GM19023 (cell line): ENCODE measurements around the gene GOLGA6L25.
"Not testable (repeated sequence)": the region's sequence is repeated elsewhere in the genome, so short reads cannot be mapped to it uniquely, and the experiment has no call there.

ENCODE experiments used
- ATAC-seq: cut with Tn5 transposase; IDR thresholded peaks from one replicate; pipeline ENCODE4 v1.9.1; 2021; ENCODE audit warnings: mild to moderate bottlenecking, moderate library complexity; ENCODE audit not compliant: unreplicated experiment

The GOLGA6L25 gene

GRCh38 chr15:28553268-28553667, at the start of gene GOLGA6L25:
GOLGA6L25 (plus strand) TSS chr15:28553568; CDS start chr15:28553629, 61 bp downstream.
- ATAC-seq: not testable (repeated sequence)

- not testable (repeated sequence) for ATAC-seq
These were observed 45.0 kb upstream of the GOLGA6L25 start for GRCh38 chr15:28508217-28508889.

- ATAC-seq: not testable (repeated sequence)
These were observed 39.2 kb upstream of the GOLGA6L25 start for GRCh38 chr15:28514128-28514527.

GRCh38 chr15:28515208-28515607, 38.2 kb upstream of the GOLGA6L25 start:
- not testable (repeated sequence) for ATAC-seq

DNA sequence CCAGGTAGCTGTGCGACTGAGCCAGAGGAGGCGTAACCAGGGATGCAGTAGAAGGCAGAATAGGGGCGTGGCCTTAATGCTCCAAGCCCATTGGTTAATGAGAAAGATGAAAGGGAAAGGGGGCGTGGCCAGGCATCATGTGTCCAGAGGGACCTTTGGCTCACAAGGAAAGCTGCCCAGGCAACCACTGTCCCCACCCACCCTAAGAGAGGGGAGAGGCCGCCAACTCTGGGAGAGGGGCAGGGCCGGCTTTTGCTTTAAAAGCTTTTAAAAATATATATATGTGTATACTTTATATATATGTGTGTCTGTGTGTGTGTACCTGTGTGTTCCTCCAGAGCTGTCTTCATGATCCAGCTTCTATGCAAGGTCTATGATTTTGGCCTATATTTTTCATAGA, 20.4 kb upstream of the GOLGA6L25 start, which contains the start of gene GOLGA8G:
Gene GOLGA8G (minus strand): TSS at position 18 of the 400 bp plus-strand sequence. CDS start 62 bp downstream, outside the sequence.
- not testable (repeated sequence) for ATAC-seq

DNA sequence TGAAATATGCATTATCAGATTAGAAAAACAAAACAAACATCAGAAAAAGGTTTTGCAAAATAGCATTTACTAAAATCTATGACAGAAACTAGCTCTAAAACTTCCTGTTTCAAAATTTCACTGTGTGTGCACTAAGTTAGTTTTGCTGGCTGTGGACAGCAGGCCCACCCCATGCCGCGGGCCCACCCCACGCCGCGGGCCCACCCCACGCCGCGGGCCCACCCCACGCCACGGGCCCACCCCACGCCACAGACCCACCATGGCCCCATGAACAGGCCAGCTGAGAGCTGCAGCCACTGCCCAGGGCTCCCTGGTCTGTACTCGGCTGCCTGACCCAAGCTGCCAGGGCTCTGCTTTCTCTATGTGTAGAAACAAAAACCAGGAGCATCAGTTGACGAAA, 20.0 kb downstream of the GOLGA6L25 start:
- ATAC-seq: not testable (repeated sequence)

DNA sequence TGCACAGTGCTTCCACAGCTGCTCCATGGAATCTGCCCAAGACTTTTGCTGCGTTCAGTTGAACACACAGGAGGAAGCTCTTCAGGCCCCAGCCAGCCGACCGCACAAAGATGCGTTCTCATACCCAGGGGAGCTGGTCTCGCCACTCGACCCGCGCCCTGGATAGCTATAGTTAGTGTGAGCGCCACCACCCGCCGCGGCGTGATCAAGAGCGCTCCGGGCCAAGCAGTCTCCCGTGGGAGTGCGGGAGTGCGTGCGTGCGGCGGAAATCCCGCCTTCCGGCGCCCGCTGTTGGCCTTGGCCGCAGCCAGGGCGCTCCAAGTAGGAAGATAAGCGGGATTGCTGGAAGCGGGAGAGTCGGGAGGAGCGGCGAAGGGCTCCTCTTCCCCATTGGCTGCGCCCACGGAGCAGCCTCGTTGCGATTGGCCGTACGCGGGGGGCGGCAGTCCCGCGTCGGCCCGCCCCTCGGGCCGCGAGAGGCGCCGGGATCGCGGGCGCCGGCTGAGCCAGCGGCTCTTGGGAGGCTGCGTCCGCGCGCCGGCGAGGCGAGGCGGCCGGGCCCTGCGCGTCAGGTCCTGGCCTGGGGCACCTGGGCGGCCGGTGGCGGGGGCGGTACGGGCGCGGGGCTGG, 35.7 kb downstream of the GOLGA6L25 start:
- peak; percentile 67 for ATAC-seq

DNA sequence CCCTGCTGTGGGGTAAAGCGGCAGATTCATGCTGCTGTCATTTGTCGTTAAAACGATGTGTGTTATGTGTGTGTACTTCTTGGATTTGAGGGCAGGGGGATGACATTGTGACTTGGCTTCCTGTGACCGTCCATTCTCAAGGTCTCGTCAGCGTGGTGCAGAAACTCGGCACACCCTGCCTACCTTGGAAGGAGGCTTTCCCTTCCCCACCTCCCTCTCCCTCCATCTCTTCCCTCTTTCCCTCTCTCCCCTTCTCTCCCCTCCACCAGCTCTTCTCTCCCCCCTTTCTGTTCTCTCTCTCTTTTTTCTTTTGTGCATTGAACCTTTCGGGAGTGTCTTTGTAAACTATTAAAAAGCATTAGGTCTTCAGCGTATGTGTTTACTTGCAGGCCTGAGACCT, 36.4 kb downstream of the GOLGA6L25 start:
- ATAC-seq: not testable (repeated sequence)

DNA sequence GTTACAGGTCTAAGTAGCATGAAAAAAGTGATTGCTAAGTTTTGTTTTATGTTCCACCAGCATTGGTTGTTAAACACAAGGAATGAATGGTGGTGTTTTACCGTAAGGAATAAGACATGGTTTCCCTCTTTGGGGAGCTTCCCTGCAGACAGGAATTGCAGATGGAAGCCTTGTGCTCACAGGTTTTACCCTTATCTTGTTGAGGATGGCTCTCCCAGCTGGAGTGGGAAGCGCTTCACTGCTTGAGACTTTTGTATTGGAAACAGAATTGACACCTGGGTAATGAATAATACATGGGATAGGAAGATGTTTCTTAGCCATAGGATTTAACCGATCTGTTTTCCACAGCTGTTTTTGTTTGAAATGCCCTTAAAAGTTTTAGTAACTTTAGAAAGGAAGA, 39.0 kb downstream of the GOLGA6L25 start:
- not testable (repeated sequence) for ATAC-seq

DNA sequence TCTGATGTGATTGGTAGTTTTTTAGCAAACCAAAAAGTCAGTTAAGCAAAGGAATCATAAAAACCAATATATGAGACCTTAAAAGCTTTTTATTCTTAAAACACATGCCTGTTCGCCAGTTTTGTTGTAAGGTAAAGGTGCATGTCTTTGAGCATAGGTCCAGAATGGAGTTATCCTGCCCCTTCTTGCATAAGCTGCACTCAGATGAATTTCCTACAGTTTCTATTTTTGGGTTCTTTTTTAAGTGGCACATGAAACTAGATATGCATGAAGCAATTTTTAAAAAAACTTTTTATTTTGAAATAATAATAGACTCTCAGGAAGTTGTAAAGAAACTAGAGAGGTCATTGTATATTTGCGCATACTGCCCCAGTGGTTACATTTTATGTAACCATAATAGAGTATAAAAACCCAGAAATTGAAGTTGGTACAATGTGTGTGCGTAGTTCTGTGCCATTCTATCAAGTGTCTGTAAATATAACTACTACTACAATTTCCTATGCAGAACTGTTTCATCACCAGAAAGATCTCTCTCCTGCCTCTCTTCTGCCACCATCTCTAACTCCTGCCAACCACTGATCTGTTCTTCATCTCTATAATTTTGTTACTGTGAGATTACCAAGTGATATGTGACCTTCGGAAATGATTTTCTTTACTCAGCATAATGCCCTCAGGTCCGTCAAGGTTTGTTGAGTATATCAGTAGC, 40.2 kb downstream of the GOLGA6L25 start:
- not testable (repeated sequence) for ATAC-seq

DNA sequence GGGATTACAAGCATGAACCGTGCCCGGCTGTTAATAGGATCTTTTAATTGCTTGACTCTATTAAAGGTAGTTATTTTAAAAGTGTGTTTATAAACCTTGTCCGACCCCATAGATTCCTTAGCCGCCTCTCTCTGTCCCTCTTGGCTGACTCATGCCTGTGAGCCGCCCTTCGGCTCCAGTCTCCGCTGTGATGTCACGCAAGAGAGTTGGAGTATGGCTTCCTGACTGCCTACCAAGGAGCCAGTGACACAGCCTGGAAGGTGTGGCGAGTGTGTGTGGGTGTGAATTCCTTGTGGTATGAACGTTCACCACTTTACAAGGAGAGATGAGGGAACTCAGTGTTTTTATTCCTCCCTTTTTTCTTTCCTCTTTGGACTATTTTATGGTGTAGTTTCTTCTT, 44.1 kb downstream of the GOLGA6L25 start:
- not testable (repeated sequence) for ATAC-seq

DNA sequence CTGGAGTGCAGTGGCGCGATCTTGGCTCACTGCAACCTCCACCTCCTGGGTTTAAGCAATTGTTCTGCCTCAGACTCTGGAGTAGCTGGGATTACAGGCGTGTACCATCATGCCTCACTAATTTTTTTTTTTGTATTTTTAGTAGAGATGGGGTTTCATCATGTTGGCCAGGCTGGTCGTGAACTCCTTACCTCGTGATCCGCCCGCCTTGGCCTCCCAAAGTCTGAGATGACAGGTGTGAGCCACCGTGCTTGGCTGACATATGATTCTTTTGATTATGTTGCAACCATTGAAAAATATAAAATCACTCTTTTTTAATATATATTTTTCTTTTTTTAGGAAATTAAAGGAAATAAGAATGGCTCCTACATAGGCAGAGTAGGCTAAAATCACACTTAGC, 44.8 kb downstream of the GOLGA6L25 start:
- not testable (repeated sequence) for ATAC-seq

- ATAC-seq: not testable (repeated sequence)
These were observed 48.8 kb downstream of the GOLGA6L25 start for GRCh38 chr15:28602152-28602551.
